ENCODE measurements around the gene RBCK1. TPM values are rescaled to one million over a fixed set of nuclear protein-coding genes. Genes with fewer than 3 reads are reported as not detected.
"Not testable (repeated sequence)": the region's sequence is repeated elsewhere in the genome, so short reads cannot be mapped to it uniquely, and the experiment has no call there.

RBCK1 gene
- total RNA-seq, 4 donors from 2014 or later, result 75.7 to 85.6 (median 80.7) TPM

- no peak for DNase-seq (ENCODE audit: extremely low spot score)
- H3K9me3 ChIP-seq, result no peaks in the 10 kb centered on the region
- peaks cover 0 to 25% (median 11%) of the 10 kb centered on the region in 4 donors for H3K27me3 ChIP-seq
- WGBS, result 95% methylated on average over 5 of the region's 5 CpGs
- TF ChIP-seq POLR2A (IDR thresholded peaks at IDR 0.05; ENCODE audit: low read depth) (no peak), EP300 (IDR thresholded peaks at IDR 0.05) (no peak), POLR2AphosphoS5 (IDR thresholded peaks at IDR 0.05) (no peak), CTCF (IDR thresholded peaks at IDR 0.05) (no peak)
- peaks cover 5 to 21% (median 19%) of the 10 kb centered on the region in 4 donors for H3K4me1 ChIP-seq
- peaks cover 0 to 20% (median 13%) of the 10 kb centered on the region in 4 donors for H3K36me3 ChIP-seq
- intact Hi-C loops (cut with DNase I), result no loop called here
- H3K4me3 ChIP-seq, result no peak overlapping the region
- no peak overlapping the region for H3K27ac ChIP-seq (replicated peaks in 1 of 4)
Observed at GRCh38 chr20:385448-385847, 22.7 kb upstream of the RBCK1 start.

- DNase-seq (ENCODE audit: extremely low spot score); intact Hi-C loops (cut with DNase I); H3K27ac ChIP-seq (replicated peaks in 1 of 4); H3K4me1 ChIP-seq; H3K4me3 ChIP-seq; H3K9me3 ChIP-seq: not testable (repeated sequence)
- WGBS, result 98% methylated on average over 8 of the region's 8 CpGs
- peaks cover 0 to 14% (median 3%) of the 10 kb centered on the region in 4 donors for H3K27me3 ChIP-seq
- peaks cover 0 to 27% (median 19%) of the 10 kb centered on the region in 4 donors for H3K36me3 ChIP-seq
Observed at GRCh38 chr20:386634-387033, 21.5 kb upstream of the RBCK1 start.

- WGBS, result 93% methylated on average over 3 of the region's 3 CpGs
- Histone ChIP-seq H3K36me3 (peaks cover 0 to 33% (median 21%) of the 10 kb centered on the region in 4 donors), H3K4me3 (no peak overlapping the region), H3K4me1 (peaks cover 0 to 1% (median under 1%) of the 10 kb centered on the region in 4 donors), H3K9me3 (no peaks in the 10 kb centered on the region), H3K27me3 (peaks cover 0 to 5% (median 0%) of the 10 kb centered on the region in 4 donors), H3K27ac (replicated peaks in 1 of 4) (no peak overlapping the region)
- TF ChIP-seq POLR2A (IDR thresholded peaks at IDR 0.05; ENCODE audit: low read depth), result no peak
- no peak for TF ChIP-seq POLR2AphosphoS5 (IDR thresholded peaks at IDR 0.05)
- TF ChIP-seq CTCF (IDR thresholded peaks at IDR 0.05), result no peak
- TF ChIP-seq EP300 (IDR thresholded peaks at IDR 0.05), result no peak
- no peak for DNase-seq (ENCODE audit: extremely low spot score)
- intact Hi-C loops (cut with DNase I), result no loop called here
Observed at GRCh38 chr20:387520-387919, 20.6 kb upstream of the RBCK1 start.

GRCh38 chr20:388034-388994 is 19.8 kb upstream of the RBCK1 start:
- WGBS, result 89% methylated on average over 19 of the region's 21 CpGs
- no peaks in the 10 kb centered on the region for H3K4me1 ChIP-seq
- H3K27ac ChIP-seq (replicated peaks in 1 of 4), result no peak overlapping the region
- H3K9me3 ChIP-seq, result no peaks in the 10 kb centered on the region
- no peaks in the 10 kb centered on the region for H3K27me3 ChIP-seq
- TF ChIP-seq POLR2A (IDR thresholded peaks at IDR 0.05; ENCODE audit: low read depth) (no peak), EP300 (IDR thresholded peaks at IDR 0.05) (no peak), CTCF (IDR thresholded peaks at IDR 0.05) (no peak), POLR2AphosphoS5 (IDR thresholded peaks at IDR 0.05) (no peak)
- DNase-seq (ENCODE audit: extremely low spot score), result no peak
- intact Hi-C loops (cut with DNase I), result no loop called here
- H3K36me3 ChIP-seq, result peaks cover 0 to 33% (median 25%) of the 10 kb centered on the region in 4 donors
- no peak overlapping the region for H3K4me3 ChIP-seq

GRCh38 chr20:389220-389619 is 18.9 kb upstream of the RBCK1 start:
- DNase-seq (ENCODE audit: extremely low spot score), result no peak
- no peak overlapping the region for H3K4me3 ChIP-seq
- TF ChIP-seq CTCF (IDR thresholded peaks at IDR 0.05) (no peak), POLR2AphosphoS5 (IDR thresholded peaks at IDR 0.05) (no peak), POLR2A (IDR thresholded peaks at IDR 0.05; ENCODE audit: low read depth) (no peak), EP300 (IDR thresholded peaks at IDR 0.05) (no peak)
- intact Hi-C loops (cut with DNase I), result no loop called here
- H3K27ac ChIP-seq (replicated peaks in 1 of 4), result no peak overlapping the region
- WGBS, result 80% methylated on average over 6 of the region's 6 CpGs
- H3K36me3 ChIP-seq, result peaks cover 0 to 41% (median 28%) of the 10 kb centered on the region in 4 donors
- H3K4me1 ChIP-seq, result no peaks in the 10 kb centered on the region
- H3K9me3 ChIP-seq, result no peaks in the 10 kb centered on the region
- H3K27me3 ChIP-seq, result no peaks in the 10 kb centered on the region

Measured in esophagus muscularis mucosa (tissue), 4 donors.